Measurements from ENCODE around the gene EEPD1.

Gene EEPD1

DNA sequence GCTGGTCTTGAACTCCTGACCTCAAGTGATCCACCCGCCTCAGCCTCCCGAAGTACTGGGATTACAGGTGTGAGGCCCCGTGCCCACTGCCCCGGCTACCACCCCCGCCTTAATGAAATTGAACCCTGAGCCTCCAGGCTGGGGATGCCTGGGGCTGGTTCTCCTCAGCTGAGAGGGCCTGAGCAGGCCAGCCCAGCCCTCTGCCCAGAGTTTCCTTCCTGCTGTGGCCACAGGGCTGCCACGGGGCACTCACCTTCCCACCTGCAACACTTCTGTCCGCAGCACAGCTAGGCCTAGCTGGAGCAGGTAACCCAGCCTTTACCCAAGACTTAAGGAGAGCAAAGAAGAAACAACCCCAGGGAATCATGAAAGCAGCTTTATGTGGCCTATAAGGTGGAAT is 158.5 kb downstream of the EEPD1 start:
- Histone ChIP-seq H3K4me3 (ENCODE audit: low read depth, low read length) (no peak overlapping the region), H3K36me3 (no peaks in the 10 kb centered on the region), H3K27ac (no peak overlapping the region), H3K9me3 (ENCODE audit: severe bottlenecking) (no peaks in the 10 kb centered on the region), H3K27me3 (ENCODE audit: insufficient read depth, low read depth, severe bottlenecking) (no peaks in the 10 kb centered on the region)
- TF ChIP-seq, protein P1, sequence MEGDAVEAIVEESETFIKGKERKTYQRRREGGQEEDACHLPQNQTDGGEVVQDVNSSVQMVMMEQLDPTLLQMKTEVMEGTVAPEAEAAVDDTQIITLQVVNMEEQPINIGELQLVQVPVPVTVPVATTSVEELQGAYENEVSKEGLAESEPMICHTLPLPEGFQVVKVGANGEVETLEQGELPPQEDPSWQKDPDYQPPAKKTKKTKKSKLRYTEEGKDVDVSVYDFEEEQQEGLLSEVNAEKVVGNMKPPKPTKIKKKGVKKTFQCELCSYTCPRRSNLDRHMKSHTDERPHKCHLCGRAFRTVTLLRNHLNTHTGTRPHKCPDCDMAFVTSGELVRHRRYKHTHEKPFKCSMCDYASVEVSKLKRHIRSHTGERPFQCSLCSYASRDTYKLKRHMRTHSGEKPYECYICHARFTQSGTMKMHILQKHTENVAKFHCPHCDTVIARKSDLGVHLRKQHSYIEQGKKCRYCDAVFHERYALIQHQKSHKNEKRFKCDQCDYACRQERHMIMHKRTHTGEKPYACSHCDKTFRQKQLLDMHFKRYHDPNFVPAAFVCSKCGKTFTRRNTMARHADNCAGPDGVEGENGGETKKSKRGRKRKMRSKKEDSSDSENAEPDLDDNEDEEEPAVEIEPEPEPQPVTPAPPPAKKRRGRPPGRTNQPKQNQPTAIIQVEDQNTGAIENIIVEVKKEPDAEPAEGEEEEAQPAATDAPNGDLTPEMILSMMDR (IDR thresholded peaks at IDR 0.05; ENCODE audit: low read depth, low read length): no peak
- no peak for DNase-seq

DNA sequence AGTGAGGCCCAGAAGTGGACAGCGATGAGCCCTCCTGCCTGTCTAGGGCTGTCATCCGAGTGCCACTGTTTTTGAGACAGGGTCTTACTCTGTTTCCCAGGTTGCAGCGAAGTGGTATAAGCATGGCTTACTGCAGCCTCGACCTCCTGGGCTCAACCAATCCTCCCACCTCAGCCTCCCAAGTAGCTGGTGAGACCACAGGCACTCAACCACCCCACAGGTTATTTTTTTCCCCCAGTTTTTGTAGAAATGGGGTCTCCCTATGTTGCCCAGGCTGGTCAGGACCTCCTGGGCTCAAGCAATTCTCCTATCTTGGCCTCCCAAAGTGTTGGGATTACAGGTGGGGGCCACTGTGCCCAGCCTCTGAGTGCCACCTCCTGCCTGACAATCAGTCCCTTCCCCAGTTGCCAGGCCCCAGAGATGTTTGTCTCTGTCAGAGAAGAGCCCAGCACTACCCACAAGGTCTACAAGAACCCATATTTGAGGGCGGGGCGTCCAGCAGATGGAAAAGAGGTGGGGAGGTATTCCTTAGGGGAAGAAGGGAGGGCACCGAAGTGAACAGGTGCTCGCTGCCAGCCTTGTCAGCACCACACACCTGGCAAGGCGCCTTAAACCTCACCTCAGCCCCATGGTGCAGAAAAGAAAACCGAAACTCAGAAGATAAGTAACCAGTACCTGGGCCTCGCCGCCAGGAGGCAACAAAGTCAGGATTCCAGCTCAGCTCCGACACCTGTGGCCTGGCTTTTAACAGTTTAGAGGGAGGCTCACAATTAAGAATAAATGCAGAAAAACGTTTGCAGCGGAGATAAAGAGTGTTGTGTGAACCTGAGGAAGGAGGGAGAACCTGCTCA is 159.2 kb downstream of the EEPD1 start:
- TF ChIP-seq, protein P1 (IDR thresholded peaks at IDR 0.05; ENCODE audit: low read depth, low read length): no peak
- Histone ChIP-seq H3K9me3 (ENCODE audit: severe bottlenecking) (no peaks in the 10 kb centered on the region), H3K4me3 (ENCODE audit: low read depth, low read length) (no peak overlapping the region), H3K36me3 (no peaks in the 10 kb centered on the region), H3K27ac (no peak overlapping the region), H3K27me3 (ENCODE audit: insufficient read depth, low read depth, severe bottlenecking) (no peaks in the 10 kb centered on the region)
- no peak for DNase-seq

DNA sequence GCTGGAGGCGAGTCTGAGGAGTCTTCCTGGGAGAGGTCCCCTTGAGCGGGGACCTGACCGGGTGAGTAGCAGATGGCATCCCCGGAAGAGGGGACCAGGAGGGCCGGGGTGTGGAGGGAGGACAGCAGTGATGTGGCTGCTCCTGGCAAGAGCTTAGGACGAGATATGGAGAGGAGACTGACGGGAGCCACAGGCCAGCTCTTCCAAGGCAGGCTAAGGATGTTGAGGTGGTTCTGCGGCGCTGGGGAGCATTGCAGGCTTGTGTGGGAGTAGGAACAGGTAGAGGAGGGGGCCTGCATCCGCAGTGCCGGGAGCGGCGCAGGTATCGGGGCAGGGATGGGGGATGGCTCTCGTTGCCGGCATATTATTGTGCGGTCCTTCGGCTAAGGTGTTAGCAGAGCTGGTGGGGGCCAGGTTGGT is 159.9 kb downstream of the EEPD1 start:
- DNase-seq: no peak
- Histone ChIP-seq H3K27ac (no peak overlapping the region), H3K9me3 (ENCODE audit: severe bottlenecking) (no peaks in the 10 kb centered on the region), H3K36me3 (no peaks in the 10 kb centered on the region), H3K4me3 (ENCODE audit: low read depth, low read length) (no peak overlapping the region), H3K27me3 (ENCODE audit: insufficient read depth, low read depth, severe bottlenecking) (no peaks in the 10 kb centered on the region)
- TF ChIP-seq, protein P1 (IDR thresholded peaks at IDR 0.05; ENCODE audit: low read depth, low read length): no peak

DNA sequence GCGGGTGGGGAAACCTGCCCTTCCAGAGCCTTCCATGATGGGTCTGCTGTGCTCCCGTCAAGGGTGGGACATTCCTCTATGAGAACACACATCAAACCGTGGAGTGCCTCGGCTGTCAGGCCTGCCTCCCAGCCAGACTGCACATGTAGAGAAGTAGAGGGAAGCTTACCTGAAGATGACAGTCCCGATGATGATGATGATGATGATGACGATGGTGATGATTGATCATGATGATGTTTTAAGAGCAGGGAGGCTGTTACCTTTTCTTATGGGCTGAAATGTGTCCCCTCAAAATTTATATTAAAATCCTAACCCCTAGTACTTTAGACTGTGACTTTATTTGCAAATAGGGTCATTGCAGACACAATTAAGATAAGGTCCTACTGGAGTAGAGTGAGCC is 160.6 kb downstream of the EEPD1 start:
- Histone ChIP-seq H3K4me3 (ENCODE audit: low read depth, low read length) (no peak overlapping the region), H3K36me3 (no peaks in the 10 kb centered on the region), H3K27ac (no peak overlapping the region), H3K9me3 (ENCODE audit: severe bottlenecking) (no peaks in the 10 kb centered on the region), H3K27me3 (ENCODE audit: insufficient read depth, low read depth, severe bottlenecking) (no peaks in the 10 kb centered on the region)
- no peak for DNase-seq
- TF ChIP-seq, protein P1 (IDR thresholded peaks at IDR 0.05; ENCODE audit: low read depth, low read length): no peak

DNA sequence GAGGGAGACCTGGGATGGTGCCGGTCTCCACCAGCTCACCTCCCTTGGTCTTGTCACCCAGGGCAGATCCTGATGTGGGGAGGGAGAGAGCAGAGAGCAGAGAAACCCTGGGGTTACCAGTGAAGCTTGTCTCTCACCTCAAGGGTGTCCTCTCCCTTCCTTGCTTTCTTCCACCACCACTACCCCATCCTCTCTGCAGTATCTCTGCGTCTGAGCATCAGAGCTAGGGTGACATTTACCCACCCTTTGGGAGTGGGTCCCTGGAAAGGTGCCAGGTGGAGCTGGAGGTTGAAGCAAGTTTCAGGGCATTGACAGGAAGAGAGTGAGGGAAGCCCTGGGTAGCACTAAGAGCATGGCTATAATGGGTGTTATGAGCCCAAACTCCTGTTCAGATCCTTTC is 161.4 kb downstream of the EEPD1 start:
- H3K4me3 ChIP-seq (ENCODE audit: low read depth, low read length): no peak overlapping the region
- DNase-seq: no peak
- TF ChIP-seq, protein P1 (IDR thresholded peaks at IDR 0.05; ENCODE audit: low read depth, low read length): no peak
- H3K36me3 ChIP-seq: no peaks in the 10 kb centered on the region
- H3K9me3 ChIP-seq (ENCODE audit: severe bottlenecking): no peaks in the 10 kb centered on the region
- no peaks in the 10 kb centered on the region for H3K27me3 ChIP-seq (ENCODE audit: insufficient read depth, low read depth, severe bottlenecking)
- H3K27ac ChIP-seq: no peak overlapping the region
